Liver (tissue), 9 donors: ENCODE measurements around the gene WDR1. TPM values are rescaled to one million over a fixed set of nuclear protein-coding genes. Genes with fewer than 3 reads are reported as not detected.

Experiments used
- DNase-seq: peaks from one replicate; pipeline ENCODE4 v3.0.0-alpha.2; 2017; ENCODE audit warnings: low spot score
- H3K27ac ChIP-seq, 2 donors: one replicate each; pipeline ENCODE4 v1.7.0; 2013; ENCODE audit warnings: inconsistent platforms in 2 of 2, low read length in 2 of 2, control low read depth in 1 of 2, low read depth in 1 of 2, mild to moderate bottlenecking in 1 of 2
- H3K27me3 ChIP-seq, 4 donors: one replicate each; pipeline versions ENCODE4 v1.6.1 to v1.7.0; 2013; ENCODE audit warnings: low read length in 3 of 4, inconsistent platforms in 1 of 4, mild to moderate bottlenecking in 1 of 4, moderate library complexity in 1 of 4; ENCODE audit not compliant: control insufficient read depth in 4 of 4, insufficient read depth in 4 of 4
- H3K36me3 ChIP-seq, 4 donors: one replicate each; pipeline versions ENCODE4 v1.6.1 to v1.7.0; 2013; ENCODE audit warnings: low read length in 3 of 4, mild to moderate bottlenecking in 3 of 4, low read depth in 1 of 4, moderate library complexity in 1 of 4; ENCODE audit not compliant: control insufficient read depth in 4 of 4, insufficient read depth in 3 of 4
- H3K4me1 ChIP-seq, 4 donors: one replicate each; pipeline versions ENCODE4 v1.6.1 to v1.7.0; 2013; ENCODE audit warnings: low read length in 3 of 4, mild to moderate bottlenecking in 3 of 4, moderate library complexity in 1 of 4; ENCODE audit not compliant: control insufficient read depth in 4 of 4, insufficient read depth in 4 of 4
- H3K4me3 ChIP-seq, 3 donors: one replicate each; pipeline versions ENCODE4 v1.6.1 to v1.7.0; 2013; ENCODE audit warnings: low read length in 3 of 3, control low read depth in 1 of 3, low read depth in 1 of 3, mild to moderate bottlenecking in 1 of 3
- H3K9ac ChIP-seq, 2 donors: one replicate each; pipeline ENCODE4 v1.7.0; 2013; ENCODE audit warnings: low read length in 2 of 2, mild to moderate bottlenecking in 2 of 2, moderate library complexity in 2 of 2, control low read depth in 1 of 2, low read depth in 1 of 2
- H3K9me3 ChIP-seq, 4 donors: one replicate each; pipeline versions ENCODE4 v1.6.1 to v1.7.0; 2013; ENCODE audit warnings: low read length in 3 of 4; ENCODE audit not compliant: control insufficient read depth in 4 of 4
- CTCF ChIP-seq: fragments of 150-350 bp; IDR thresholded peaks from 2 replicates; pipeline ENCODE4 v1.5.1; 2017; ENCODE audit warnings: improper control_type of control experiment, low read depth, low read length; ENCODE audit not compliant: missing input control
- EGR1 ChIP-seq, 2 donors: IDR thresholded peaks; 2 replicates each; pipeline ENCODE4 v1.6.1; 2016 to 2018; ENCODE audit warnings: antibody characterized with exemption in 2 of 2, low read depth in 2 of 2
- FOXA1 ChIP-seq: IDR thresholded peaks from 2 replicates; pipeline ENCODE4 v1.6.1; 2016; ENCODE audit warnings: antibody characterized with exemption
- FOXA2 ChIP-seq: IDR thresholded peaks from 2 replicates; pipeline ENCODE4 v1.6.1; 2016; ENCODE audit warnings: antibody characterized with exemption
- GABPA ChIP-seq, 2 donors: IDR thresholded peaks in 1 of 2; conservative IDR thresholded peaks in 1 of 2; 2 replicates each; pipeline ENCODE4 v1.6.1; 2016; ENCODE audit warnings: antibody characterized with exemption in 2 of 2, mild to moderate bottlenecking in 1 of 2, moderate library complexity in 1 of 2
- HNF4A ChIP-seq, 2 donors: conservative IDR thresholded peaks; 2 replicates each; pipeline ENCODE4 v1.6.1; 2016; ENCODE audit warnings: antibody characterized with exemption in 2 of 2, mild to moderate bottlenecking in 2 of 2
- HNF4G ChIP-seq: IDR thresholded peaks from 2 replicates; pipeline ENCODE4 v1.6.1; 2016; ENCODE audit warnings: antibody characterized with exemption
- JUND ChIP-seq, 2 donors: IDR thresholded peaks; 2 replicates each; pipeline ENCODE4 v1.6.1; 2016; ENCODE audit warnings: antibody characterized with exemption in 2 of 2
- MAX ChIP-seq: IDR thresholded peaks from 2 replicates; pipeline ENCODE4 v1.6.1; 2016; ENCODE audit warnings: antibody characterized with exemption
- NR2F2 ChIP-seq: IDR thresholded peaks from 2 replicates; pipeline ENCODE4 v1.6.1; 2016; ENCODE audit warnings: antibody characterized with exemption
- RAD21 ChIP-seq, 2 donors: IDR thresholded peaks; 2 replicates each; pipeline ENCODE4 v1.6.1; 2016; ENCODE audit warnings: antibody characterized with exemption in 2 of 2, mild to moderate bottlenecking in 2 of 2
- RXRA ChIP-seq, 2 donors: IDR thresholded peaks; 2 replicates each; pipeline ENCODE4 v1.6.1; 2017 to 2018; ENCODE audit warnings: antibody characterized with exemption in 2 of 2, mild to moderate bottlenecking in 1 of 2
- SP1 ChIP-seq: IDR thresholded peaks from 2 replicates; pipeline ENCODE4 v1.6.1; 2018; ENCODE audit warnings: antibody characterized with exemption, mild to moderate bottlenecking
- ZBTB33 ChIP-seq: IDR thresholded peaks from 2 replicates; pipeline ENCODE4 v1.6.1; 2016; ENCODE audit warnings: antibody characterized with exemption
- WGBS: extraction: QIAGEN DNeasy Blood & Tissue Kit; methylation state at CpG from one replicate; pipeline ENCODE4 v1.1.7; 2013; 5-methylcytosine and 5-hydroxymethylcytosine counted together
- polyA plus RNA-seq, 2 donors: library from polyadenylated mRNA; stranded (reverse) in 1 of 2; unstranded in 1 of 2; fragments of 200-250 nt in 1 of 2; fragments of >200 nt in 1 of 2; fragmentation: Nextera tagmentation in 1 of 2; extraction: Ambion mirVana in 1 of 2; gene quantifications; one replicate each; pipeline versions ENCODE4 v1.2.1 to v1.2.3, GENCODE V29; 2013 to 2015
- total RNA-seq, 2 donors: library from RNA; depleted of rRNA; stranded (reverse); fragments of >200 nt; gene quantifications; one replicate each; pipeline ENCODE4 v1.2.3, GENCODE V29; 2014
- donor health status: healthy.
- donor health status: healthy.
- donor health status: healthy.
- donor health status: healthy.
- donor health status: healthy.

Gene WDR1
- total and polyA plus RNA-seq, 4 donors: 31.1 to 97.4 (median 65.7) TPM

GRCh38 chr4:10109995-10110670 is 6.5 kb downstream of the WDR1 start:
- H3K4me1 ChIP-seq: peaks cover 8 to 24% (median 14%) of the 10 kb centered on the region in 4 donors
- no peak for DNase-seq
- no peak overlapping the region for H3K27ac ChIP-seq
- no peak overlapping the region for H3K9ac ChIP-seq
- TF ChIP-seq CTCF (no peak), NR2F2 (no peak)
- WGBS: 94% methylated on average over 11 of the region's 11 CpGs
- H3K27me3 ChIP-seq: no peaks in the 10 kb centered on the region
- no peaks in the 10 kb centered on the region for H3K9me3 ChIP-seq
- no peak overlapping the region for H3K4me3 ChIP-seq
- peaks cover 7 to 39% (median 20%) of the 10 kb centered on the region in 4 donors for H3K36me3 ChIP-seq

- Histone ChIP-seq H3K9ac (no peak overlapping the region), H3K27me3 (no peaks in the 10 kb centered on the region), H3K9me3 (no peaks in the 10 kb centered on the region), H3K36me3 (peaks cover 7 to 33% (median 17%) of the 10 kb centered on the region in 4 donors), H3K27ac (no peak overlapping the region), H3K4me1 (peaks cover 5 to 18% (median 14%) of the 10 kb centered on the region in 4 donors), H3K4me3 (no peak overlapping the region)
- DNase-seq: no peak
- WGBS: 86% methylated on average over 17 of the region's 17 CpGs
- TF ChIP-seq HNF4G: no peak
- TF ChIP-seq JUND (IDR thresholded peaks at IDR 0.05): no peak
- no peak for TF ChIP-seq NR2F2
- TF ChIP-seq CTCF: no peak
- TF ChIP-seq FOXA1: no peak
- no peak for TF ChIP-seq MAX
- no peak for TF ChIP-seq SP1
- TF ChIP-seq RXRA (IDR thresholded peaks at IDR 0.05): no peak
- TF ChIP-seq FOXA2: no peak
Observed at GRCh38 chr4:10108818-10109783, 7.5 kb downstream of the WDR1 start.

DNA sequence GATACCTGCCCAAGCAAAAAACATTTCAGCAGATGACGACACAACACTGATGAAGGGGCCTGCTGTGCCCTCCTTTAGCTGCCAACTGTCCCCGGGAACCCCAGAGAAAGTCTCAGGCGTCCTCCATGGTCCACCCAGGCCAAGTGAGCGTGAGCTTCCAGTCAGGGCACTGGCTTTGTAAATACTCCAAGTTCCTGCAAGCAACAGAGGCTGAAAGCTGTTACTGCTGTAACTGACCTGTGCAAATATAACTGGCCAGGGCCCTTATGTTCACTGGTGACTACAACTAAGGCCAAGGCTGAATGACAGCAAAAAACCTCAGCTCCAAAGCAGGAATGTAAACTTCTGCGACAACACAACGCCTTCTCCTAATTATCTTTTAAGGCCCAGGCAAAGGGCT is 8.2 kb downstream of the WDR1 start:
- WGBS: 90% methylated on average over 6 of the region's 6 CpGs
- Histone ChIP-seq H3K36me3 (peaks cover 7 to 26% (median 12%) of the 10 kb centered on the region in 4 donors), H3K27me3 (no peaks in the 10 kb centered on the region), H3K4me3 (no peak overlapping the region), H3K4me1 (peaks cover 5 to 18% (median 14%) of the 10 kb centered on the region in 4 donors), H3K9ac (no peak overlapping the region), H3K9me3 (no peaks in the 10 kb centered on the region), H3K27ac (no peak overlapping the region)
- DNase-seq: no peak
- no peak for TF ChIP-seq RAD21 (IDR thresholded peaks at IDR 0.05)
- TF ChIP-seq RXRA (IDR thresholded peaks at IDR 0.05): no peak
- TF ChIP-seq NR2F2: no peak
- no peak for TF ChIP-seq HNF4A (conservative IDR thresholded peaks at IDR 0.05)
- TF ChIP-seq JUND (IDR thresholded peaks at IDR 0.05): no peak
- no peak for TF ChIP-seq ZBTB33
- TF ChIP-seq MAX: no peak
- no peak for TF ChIP-seq FOXA2
- TF ChIP-seq GABPA (IDR thresholded peaks at IDR 0.05 in 1 of 2, conservative IDR thresholded peaks at IDR 0.05 in 1 of 2): no peak
- TF ChIP-seq CTCF: no peak
- TF ChIP-seq EGR1 (IDR thresholded peaks at IDR 0.05; ENCODE audit: low read depth in 2 of 2): no peak
- no peak for TF ChIP-seq SP1
